ENCODE measurements around the gene MAPK8.

The MAPK8 gene

DNA sequence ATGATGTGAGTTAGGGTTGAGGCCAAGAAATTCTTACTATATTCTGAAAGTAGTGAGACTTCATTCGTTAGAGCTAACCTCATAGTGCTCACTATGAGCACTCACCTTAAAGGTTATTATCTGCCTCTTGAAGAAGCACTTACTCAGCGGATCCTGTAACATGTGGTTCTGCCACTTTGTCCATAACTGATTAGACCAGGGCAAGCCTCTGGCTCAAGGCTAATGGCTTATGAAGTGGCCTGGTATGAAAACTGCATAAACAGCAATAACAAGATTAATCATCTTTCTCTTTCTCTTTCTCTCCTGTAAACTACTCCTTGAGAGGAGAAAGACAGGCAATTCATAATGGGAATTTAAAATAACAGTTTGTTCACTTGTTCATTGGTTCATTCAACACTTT lies 82.8 kb downstream of the MAPK8 start:
- no peak for DNase-seq

DNA sequence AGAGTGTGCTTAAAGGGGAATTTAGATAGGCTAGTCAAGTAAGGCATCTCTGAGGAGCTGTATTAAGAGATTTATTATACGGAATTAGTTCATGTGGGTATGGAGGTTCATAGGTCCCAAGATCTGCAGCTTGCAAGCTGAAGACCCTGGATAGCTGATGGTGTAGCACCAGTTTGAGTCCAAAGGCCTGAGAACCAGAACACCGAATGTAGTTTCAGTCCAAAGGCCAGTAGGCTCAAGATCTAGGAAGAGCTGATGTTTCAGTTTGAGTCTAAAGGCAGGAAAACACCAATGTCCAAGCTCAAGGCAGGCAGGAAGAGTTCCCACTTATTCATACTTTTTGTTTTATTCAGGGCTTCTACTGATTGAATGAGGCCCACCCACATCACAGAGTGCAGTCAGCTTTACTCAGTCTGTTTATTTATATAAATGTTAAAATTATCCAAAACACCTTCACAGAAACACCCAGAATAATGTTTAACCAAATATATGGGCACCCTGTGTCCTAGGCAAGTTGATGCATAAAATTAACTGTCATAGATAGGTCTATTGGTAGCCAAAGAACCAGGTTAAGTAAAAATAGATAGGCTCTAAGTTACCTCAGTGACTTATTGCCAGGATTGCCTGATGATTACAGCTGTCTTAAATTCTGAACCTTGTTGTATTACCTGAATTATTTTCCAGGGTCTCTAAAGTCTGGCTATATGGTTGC lies 83.5 kb downstream of the MAPK8 start:
- DNase-seq: no peak

- DNase-seq: no peak
Measured at GRCh38 chr10:48390558-48390871, 84.0 kb downstream of the MAPK8 start.

GRCh38 chr10:48390933-48391845 lies 84.7 kb downstream of the MAPK8 start:
- DNase-seq: peak in 1 of 2 donors; percentile 50

- DNase-seq: no peak
Measured at GRCh38 chr10:48391994-48392393, 85.5 kb downstream of the MAPK8 start.

DNA sequence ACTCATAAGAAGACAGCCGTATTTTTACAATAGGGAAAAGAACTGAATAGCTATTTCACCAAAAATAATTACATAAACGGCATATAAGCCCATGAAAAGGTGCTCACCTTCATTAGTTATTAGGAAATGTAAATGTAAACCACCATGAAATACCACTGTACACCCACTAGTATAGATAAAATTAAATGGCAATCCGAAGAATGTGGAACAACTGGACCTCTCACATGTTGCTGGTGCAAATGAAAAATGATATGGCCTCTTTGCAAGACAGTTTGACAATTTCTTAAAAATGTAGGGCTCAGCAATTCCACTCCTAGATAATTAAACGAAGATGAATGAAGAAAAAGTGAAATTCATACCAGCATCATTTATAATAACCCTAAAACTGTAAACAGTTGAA lies 91.8 kb downstream of the MAPK8 start:
- no peak for DNase-seq

GRCh38 chr10:48399056-48399541 lies 92.6 kb downstream of the MAPK8 start:
- DNase-seq: no peak

DNA sequence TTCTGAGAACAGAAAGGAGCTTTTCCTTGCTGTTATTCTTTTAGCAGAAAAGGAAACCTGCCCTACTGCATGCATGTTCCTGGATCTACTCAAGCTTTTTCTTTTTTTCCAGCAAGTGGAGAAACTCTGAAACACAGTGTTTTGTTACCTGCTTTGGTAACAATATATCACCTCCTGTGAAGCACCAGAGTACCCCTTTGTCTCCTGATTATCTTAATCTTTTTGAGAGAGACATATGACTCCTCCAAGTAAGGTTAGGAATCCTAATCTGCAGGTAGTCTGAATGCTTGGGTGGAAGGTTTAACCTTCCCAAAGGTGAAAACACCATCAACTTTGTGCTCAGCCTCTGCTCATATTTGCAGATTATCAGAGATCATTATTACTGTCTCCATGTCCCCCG lies 93.1 kb downstream of the MAPK8 start:
- DNase-seq: no peak

GRCh38 chr10:48400129-48400849 lies 93.8 kb downstream of the MAPK8 start:
- DNase-seq: no peak

GRCh38 chr10:48400850-48401220 lies 94.4 kb downstream of the MAPK8 start:
- no peak for DNase-seq

GRCh38 chr10:48404646-48405045 lies 98.2 kb downstream of the MAPK8 start:
- no peak for DNase-seq

GRCh38 chr10:48406204-48406603 lies 99.7 kb downstream of the MAPK8 start:
- DNase-seq: no peak

DNA sequence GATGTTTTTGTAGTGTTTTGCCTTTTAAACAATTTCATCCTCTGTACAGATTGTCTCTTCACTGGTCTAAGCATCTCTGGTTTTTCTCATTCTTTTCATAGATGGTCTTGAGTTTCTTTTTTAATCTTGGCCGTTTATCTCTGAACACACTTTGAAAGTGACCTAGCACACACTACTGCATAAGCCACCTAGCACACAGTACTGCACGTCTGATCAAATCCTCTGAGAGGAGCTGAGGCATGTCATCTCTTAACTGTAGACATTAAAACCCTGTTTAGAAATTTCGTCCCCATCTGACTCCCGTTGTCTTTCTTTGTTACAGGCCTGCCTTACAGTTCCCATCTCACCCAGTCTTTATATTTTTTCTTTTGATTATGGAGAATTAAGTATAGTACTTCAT lies 100.2 kb downstream of the MAPK8 start:
- DNase-seq: no peak

GRCh38 chr10:48410503-48410902 lies 104.0 kb downstream of the MAPK8 start:
- DNase-seq: no peak

GRCh38 chr10:48411510-48411909 lies 105.0 kb downstream of the MAPK8 start:
- DNase-seq: no peak

GRCh38 chr10:48412081-48412480 lies 105.6 kb downstream of the MAPK8 start:
- no peak for DNase-seq

- DNase-seq: no peak
Measured at GRCh38 chr10:48412933-48413332, 106.5 kb downstream of the MAPK8 start.

GRCh38 chr10:48414160-48414559 lies 107.7 kb downstream of the MAPK8 start:
- DNase-seq: no peak

- DNase-seq: no peak
Measured at GRCh38 chr10:48414778-48415177, 108.3 kb downstream of the MAPK8 start.

GRCh38 chr10:48416584-48417232 lies 110.2 kb downstream of the MAPK8 start:
- DNase-seq: no peak

DNA sequence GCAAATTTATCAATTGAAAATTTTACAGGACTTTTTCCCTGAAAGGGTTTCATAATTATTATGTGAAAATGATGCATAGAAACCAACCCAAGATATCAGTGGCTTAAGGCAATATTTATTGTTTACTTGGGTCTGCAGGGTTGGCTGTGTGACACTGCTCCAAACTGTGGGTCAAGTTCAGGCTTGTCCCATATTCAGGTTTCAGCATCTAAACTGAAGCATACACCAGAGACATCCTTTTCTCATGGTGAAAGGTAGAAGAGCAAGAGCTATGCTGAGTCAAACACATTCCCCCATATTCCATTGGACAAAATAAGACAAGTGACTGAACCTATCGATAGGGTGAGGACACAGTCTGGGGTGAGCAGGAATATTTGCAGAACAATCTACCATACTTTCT lies 110.9 kb downstream of the MAPK8 start:
- DNase-seq: no peak

GRCh38 chr10:48418189-48418788 lies 111.8 kb downstream of the MAPK8 start:
- DNase-seq: no peak

DNA sequence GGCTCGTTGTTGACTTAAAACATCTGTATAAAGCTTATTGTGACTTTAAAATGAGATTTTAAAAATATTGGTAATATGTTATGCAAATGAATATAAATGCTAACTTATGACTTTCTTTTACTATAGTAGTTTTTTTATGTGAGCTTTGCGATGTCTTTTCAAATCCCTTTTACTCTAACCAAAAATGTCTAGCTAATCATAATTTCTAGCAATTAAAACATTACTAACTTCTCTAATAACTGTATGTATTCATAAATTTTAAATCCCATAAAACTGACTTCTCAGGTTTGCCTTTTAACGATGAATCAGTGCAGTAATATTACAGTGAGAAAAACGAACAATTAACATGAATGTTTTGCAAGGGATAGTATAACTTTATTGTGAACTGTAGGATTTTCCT lies 113.2 kb downstream of the MAPK8 start:
- DNase-seq: no peak

Measured in bone marrow (tissue), 2 donors.